Mammary epithelial cell (primary cell): ENCODE data around the gene CAMK1G.

ENCODE experiments used
- EZH2 ChIP-seq: IDR thresholded peaks from 2 replicates; pipeline ENCODE4 v1.6.1; 2012; ENCODE audit warnings: low read length, inconsistent platforms, borderline replicate concordance
- TF ChIP-seq, protein P1 (sequence below), 2 donors: IDR thresholded peaks in 1 of 2; conservative IDR thresholded peaks in 1 of 2; 2 replicates each; pipeline ENCODE4 v1.5.1; 2011 to 2012; ENCODE audit warnings: inconsistent platforms in 2 of 2, low read length in 2 of 2, mild to moderate bottlenecking in 2 of 2, control low read depth in 1 of 2, low read depth in 1 of 2; ENCODE audit not compliant: insufficient read depth in 1 of 2; ENCODE audit errors: extremely low read depth in 1 of 2

GRCh38 chr1:209647156-209647555 lies 63.6 kb downstream of the CAMK1G start:
- TF ChIP-seq, protein P1, sequence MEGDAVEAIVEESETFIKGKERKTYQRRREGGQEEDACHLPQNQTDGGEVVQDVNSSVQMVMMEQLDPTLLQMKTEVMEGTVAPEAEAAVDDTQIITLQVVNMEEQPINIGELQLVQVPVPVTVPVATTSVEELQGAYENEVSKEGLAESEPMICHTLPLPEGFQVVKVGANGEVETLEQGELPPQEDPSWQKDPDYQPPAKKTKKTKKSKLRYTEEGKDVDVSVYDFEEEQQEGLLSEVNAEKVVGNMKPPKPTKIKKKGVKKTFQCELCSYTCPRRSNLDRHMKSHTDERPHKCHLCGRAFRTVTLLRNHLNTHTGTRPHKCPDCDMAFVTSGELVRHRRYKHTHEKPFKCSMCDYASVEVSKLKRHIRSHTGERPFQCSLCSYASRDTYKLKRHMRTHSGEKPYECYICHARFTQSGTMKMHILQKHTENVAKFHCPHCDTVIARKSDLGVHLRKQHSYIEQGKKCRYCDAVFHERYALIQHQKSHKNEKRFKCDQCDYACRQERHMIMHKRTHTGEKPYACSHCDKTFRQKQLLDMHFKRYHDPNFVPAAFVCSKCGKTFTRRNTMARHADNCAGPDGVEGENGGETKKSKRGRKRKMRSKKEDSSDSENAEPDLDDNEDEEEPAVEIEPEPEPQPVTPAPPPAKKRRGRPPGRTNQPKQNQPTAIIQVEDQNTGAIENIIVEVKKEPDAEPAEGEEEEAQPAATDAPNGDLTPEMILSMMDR (conservative IDR thresholded peaks at IDR 0.05 in 1 of 2, IDR thresholded peaks at IDR 0.05 in 1 of 2; ENCODE audit: extremely low read depth in 1 of 2, insufficient read depth in 1 of 2, low read depth in 1 of 2, low read length in 2 of 2) = no peak
- no peak for TF ChIP-seq EZH2
